Measurements from ENCODE around the gene FBXL7.

Gene FBXL7

DNA sequence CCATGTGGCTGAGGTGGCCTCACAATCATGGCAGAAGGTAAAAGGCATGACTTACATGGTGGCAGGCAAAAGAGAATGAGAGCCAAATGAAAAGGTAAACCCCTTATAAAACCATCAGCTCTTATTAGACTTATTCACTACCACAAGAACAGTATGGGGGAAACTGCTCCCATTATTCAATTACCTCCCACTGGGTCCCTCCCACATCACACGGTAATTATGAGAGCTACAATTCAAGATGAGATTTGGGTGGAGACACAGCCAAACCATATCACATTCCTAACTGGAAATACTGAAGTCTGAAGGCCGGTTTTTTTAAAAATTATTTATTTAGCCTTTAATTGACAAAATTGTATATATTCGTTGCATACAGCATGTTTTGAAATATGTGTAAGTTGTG lies 28.5 kb downstream of the FBXL7 start:
- TF ChIP-seq, protein P1, sequence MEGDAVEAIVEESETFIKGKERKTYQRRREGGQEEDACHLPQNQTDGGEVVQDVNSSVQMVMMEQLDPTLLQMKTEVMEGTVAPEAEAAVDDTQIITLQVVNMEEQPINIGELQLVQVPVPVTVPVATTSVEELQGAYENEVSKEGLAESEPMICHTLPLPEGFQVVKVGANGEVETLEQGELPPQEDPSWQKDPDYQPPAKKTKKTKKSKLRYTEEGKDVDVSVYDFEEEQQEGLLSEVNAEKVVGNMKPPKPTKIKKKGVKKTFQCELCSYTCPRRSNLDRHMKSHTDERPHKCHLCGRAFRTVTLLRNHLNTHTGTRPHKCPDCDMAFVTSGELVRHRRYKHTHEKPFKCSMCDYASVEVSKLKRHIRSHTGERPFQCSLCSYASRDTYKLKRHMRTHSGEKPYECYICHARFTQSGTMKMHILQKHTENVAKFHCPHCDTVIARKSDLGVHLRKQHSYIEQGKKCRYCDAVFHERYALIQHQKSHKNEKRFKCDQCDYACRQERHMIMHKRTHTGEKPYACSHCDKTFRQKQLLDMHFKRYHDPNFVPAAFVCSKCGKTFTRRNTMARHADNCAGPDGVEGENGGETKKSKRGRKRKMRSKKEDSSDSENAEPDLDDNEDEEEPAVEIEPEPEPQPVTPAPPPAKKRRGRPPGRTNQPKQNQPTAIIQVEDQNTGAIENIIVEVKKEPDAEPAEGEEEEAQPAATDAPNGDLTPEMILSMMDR (IDR thresholded peaks at IDR 0.05; ENCODE audit: insufficient read depth, low read length, poor library complexity, severe bottlenecking) = no peak
- no peaks in the 10 kb centered on the region for H3K27me3 ChIP-seq (replicated peaks; ENCODE audit: control insufficient read depth, insufficient read depth, low read length)
- DNase-seq (ENCODE audit: extremely low read depth, insufficient read length) = no peak
- no peaks in the 10 kb centered on the region for H3K36me3 ChIP-seq (ENCODE audit: control insufficient read depth, insufficient read depth, low read length)
- no peak overlapping the region for H3K4me3 ChIP-seq (replicated peaks; ENCODE audit: low read depth, low read length)

DNA sequence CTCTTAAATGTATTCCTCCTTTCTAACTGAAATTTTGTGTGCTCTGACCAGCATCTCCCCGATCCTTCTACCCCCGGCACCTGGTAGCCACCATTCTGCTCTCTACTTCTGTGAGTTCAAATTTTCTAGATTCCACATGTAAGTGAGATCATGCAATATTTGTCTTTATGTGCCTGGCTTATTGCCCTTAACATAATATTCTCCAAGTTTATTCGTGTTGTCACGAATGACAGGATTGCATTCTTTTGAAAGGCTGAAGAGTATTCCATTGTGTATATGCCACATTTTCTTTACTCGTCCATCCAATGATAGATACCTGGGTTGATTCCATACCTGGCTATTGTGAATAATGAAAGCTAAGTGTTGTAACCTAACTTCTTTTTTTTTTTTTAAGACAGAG lies 29.0 kb downstream of the FBXL7 start:
- no peak for DNase-seq (ENCODE audit: extremely low read depth, insufficient read length)
- Histone ChIP-seq H3K4me3 (replicated peaks; ENCODE audit: low read depth, low read length) (no peak overlapping the region), H3K36me3 (ENCODE audit: control insufficient read depth, insufficient read depth, low read length) (no peaks in the 10 kb centered on the region), H3K27me3 (replicated peaks; ENCODE audit: control insufficient read depth, insufficient read depth, low read length) (no peaks in the 10 kb centered on the region)
- TF ChIP-seq, protein P1 (IDR thresholded peaks at IDR 0.05; ENCODE audit: insufficient read depth, low read length, poor library complexity, severe bottlenecking) = no peak

DNA sequence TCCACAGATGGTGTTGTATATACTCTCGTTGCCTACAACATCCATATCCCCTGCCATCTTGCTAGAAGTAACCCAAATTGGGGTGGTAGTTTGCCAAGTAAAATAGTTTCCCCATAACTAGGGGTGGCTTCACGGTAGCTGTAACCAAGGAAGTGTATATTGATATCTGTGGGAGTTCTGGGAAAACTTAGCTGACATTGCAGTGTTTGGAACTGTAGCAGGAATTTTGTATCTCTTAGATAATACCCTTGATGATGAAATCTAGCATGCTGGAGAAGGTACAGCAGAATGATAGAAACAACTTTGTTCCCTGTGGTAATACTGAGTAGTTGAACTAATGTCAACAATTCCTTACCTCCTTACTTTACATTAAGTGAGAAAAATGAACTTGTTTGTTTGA lies 29.8 kb downstream of the FBXL7 start:
- Histone ChIP-seq H3K27me3 (replicated peaks; ENCODE audit: control insufficient read depth, insufficient read depth, low read length) (no peaks in the 10 kb centered on the region), H3K36me3 (ENCODE audit: control insufficient read depth, insufficient read depth, low read length) (no peaks in the 10 kb centered on the region), H3K4me3 (replicated peaks; ENCODE audit: low read depth, low read length) (no peak overlapping the region)
- TF ChIP-seq, protein P1 (IDR thresholded peaks at IDR 0.05; ENCODE audit: insufficient read depth, low read length, poor library complexity, severe bottlenecking) = no peak
- no peak for DNase-seq (ENCODE audit: extremely low read depth, insufficient read length)

DNA sequence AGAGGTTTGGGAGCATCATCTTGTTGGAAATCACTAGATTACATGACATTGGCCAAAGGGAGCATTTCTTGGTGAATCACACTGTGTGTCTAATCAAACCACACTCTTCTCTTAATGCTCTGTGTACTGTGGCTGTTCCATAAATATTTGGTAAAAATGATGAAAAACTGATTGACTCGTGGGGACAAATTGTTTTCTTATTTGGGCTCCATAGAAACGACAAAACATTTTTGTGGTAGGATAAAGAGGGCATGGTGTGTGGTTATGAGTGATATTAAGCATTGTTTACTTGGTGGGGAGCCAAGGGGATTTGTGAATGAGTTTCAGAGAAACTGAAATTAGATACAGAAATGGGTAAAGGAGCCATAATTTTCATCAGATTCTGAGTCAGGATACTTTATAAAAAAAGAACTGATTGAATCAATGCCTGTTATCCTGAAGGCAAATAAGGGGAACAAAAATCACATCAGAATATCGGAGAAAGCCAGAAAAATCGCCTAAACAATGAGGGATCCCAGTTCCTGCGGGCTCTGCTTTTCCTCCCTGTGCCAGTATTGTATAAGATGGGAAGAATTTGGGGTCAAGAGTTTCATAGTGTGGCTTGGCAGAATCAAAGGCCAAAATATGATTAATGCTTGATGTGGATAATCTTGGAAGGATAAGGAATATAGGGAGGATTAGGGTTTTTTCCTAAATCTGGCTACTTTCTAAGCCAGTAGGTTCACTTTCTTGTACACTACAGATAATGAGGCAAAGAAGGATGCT lies 33.3 kb downstream of the FBXL7 start:
- TF ChIP-seq, protein P1 (IDR thresholded peaks at IDR 0.05; ENCODE audit: insufficient read depth, low read length, poor library complexity, severe bottlenecking) = no peak
- DNase-seq (ENCODE audit: extremely low read depth, insufficient read length) = no peak
- Histone ChIP-seq H3K4me3 (replicated peaks; ENCODE audit: low read depth, low read length) (no peak overlapping the region), H3K27me3 (replicated peaks; ENCODE audit: control insufficient read depth, insufficient read depth, low read length) (no peaks in the 10 kb centered on the region), H3K36me3 (ENCODE audit: control insufficient read depth, insufficient read depth, low read length) (no peaks in the 10 kb centered on the region)

DNA sequence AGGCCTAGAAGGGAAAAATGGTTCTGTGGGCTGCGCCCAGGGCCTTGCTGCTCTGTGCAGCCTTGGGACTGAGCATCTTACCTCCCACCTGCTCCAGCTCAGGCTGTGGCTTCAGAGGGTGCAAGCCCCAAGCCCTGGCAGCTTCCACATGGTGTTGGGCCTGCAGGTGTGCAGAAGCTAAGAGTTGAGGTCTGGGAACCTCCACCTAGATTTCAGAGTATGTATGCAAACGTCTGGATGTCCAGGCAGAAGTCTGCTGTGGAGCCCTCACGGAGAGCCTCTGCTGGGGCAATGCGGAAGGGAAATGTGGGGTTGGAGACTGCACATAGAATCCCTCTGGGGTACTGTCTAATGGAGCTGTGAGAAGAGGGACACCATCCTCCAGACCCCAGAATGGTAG lies 36.0 kb downstream of the FBXL7 start:
- H3K27me3 ChIP-seq (replicated peaks; ENCODE audit: control insufficient read depth, insufficient read depth, low read length) = no peaks in the 10 kb centered on the region
- no peak for DNase-seq (ENCODE audit: extremely low read depth, insufficient read length)
- no peaks in the 10 kb centered on the region for H3K36me3 ChIP-seq (ENCODE audit: control insufficient read depth, insufficient read depth, low read length)
- TF ChIP-seq, protein P1 (IDR thresholded peaks at IDR 0.05; ENCODE audit: insufficient read depth, low read length, poor library complexity, severe bottlenecking) = no peak
- no peak overlapping the region for H3K4me3 ChIP-seq (replicated peaks; ENCODE audit: low read depth, low read length)

DNA sequence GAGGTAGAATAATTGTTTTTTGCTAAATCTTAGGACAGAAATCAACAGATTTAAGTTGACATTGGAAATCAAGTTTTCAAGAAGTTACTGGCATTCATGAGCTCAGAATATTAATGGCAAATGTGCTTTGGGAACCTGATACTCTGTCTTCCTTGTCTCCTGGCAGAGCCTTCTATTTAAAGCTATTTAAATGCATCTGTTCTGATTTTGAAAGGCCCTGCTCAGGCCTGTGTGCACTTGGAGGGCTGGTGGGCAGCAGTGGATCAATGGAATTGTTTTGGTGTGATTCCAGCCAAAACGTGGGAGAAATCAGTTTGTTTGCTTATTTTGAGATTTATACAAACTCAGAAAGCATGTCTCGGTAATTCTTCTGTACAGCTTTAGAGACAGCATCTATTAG lies 38.5 kb downstream of the FBXL7 start:
- TF ChIP-seq, protein P1 (IDR thresholded peaks at IDR 0.05; ENCODE audit: insufficient read depth, low read length, poor library complexity, severe bottlenecking) = no peak
- no peak for DNase-seq (ENCODE audit: extremely low read depth, insufficient read length)
- H3K27me3 ChIP-seq (replicated peaks; ENCODE audit: control insufficient read depth, insufficient read depth, low read length) = no peaks in the 10 kb centered on the region
- H3K36me3 ChIP-seq (ENCODE audit: control insufficient read depth, insufficient read depth, low read length) = no peaks in the 10 kb centered on the region
- no peak overlapping the region for H3K4me3 ChIP-seq (replicated peaks; ENCODE audit: low read depth, low read length)
